Cardiac muscle cell (in vitro differentiated cells and primary cell): Measurements from ENCODE around the gene CAMSAP1. TPM values are rescaled to one million over a fixed set of nuclear protein-coding genes. Genes with fewer than 3 reads are reported as not detected.
A peak's percentile ranks its signal among the peaks of the same experiment; 100 is the strongest.

Experiments
- DNase-seq, 2 donors: peaks; one replicate each; pipeline versions ENCODE4 v3.0.0 to v3.0.0-alpha.2; 2010 to 2017; ENCODE audit warnings: low read depth in 1 of 2, low spot score in 1 of 2
- H3K27ac ChIP-seq: fragments of 200-600 bp; sonication (generic); 2 replicates; pipeline ENCODE4 v1.5.1; 2016
- H3K27me3 ChIP-seq: fragments of 200-600 bp; sonication (generic); 2 replicates; pipeline ENCODE4 v1.6.0; 2016; ENCODE audit warnings: control low read depth
- H3K36me3 ChIP-seq: fragments of 200-600 bp; sonication (generic); 2 replicates; pipeline ENCODE4 v1.5.1; 2016; ENCODE audit warnings: control low read depth
- H3K4me1 ChIP-seq: fragments of 200-600 bp; sonication (generic); 2 replicates; pipeline ENCODE4 v1.8.1; 2017; ENCODE audit warnings: low read depth, mild to moderate bottlenecking, mixed run types
- H3K4me3 ChIP-seq: fragments of 200-600 bp; sonication (generic); 2 replicates; pipeline ENCODE4 v1.5.1; 2016; ENCODE audit warnings: mild to moderate bottlenecking
- H3K9me3 ChIP-seq: fragments of 200-600 bp; sonication (generic); 2 replicates; pipeline ENCODE4 v1.5.1; 2017; ENCODE audit warnings: low read depth, mild to moderate bottlenecking, control low read depth
- CTCF ChIP-seq: IDR thresholded peaks from 2 replicates; pipeline ENCODE4 v1.5.1; 2012; ENCODE audit warnings: low read depth, mild to moderate bottlenecking, low read length
- polyA plus RNA-seq: library from polyadenylated mRNA; unstranded; fragments of >200 nt; fragmentation: Nextera tagmentation; extraction: Ambion mirVana; gene quantifications from 2 replicates; pipeline ENCODE4 v1.2.1, GENCODE V29; 2016
- total RNA-seq: library from RNA; depleted of rRNA; stranded (reverse); fragments of >200 nt; gene quantifications from 2 replicates; pipeline ENCODE4 v1.2.3, GENCODE V29; 2016

CAMSAP1 gene
- total and polyA plus RNA-seq, 2 experiments from 2014 or later, result 7.8 to 64.1 TPM

DNA sequence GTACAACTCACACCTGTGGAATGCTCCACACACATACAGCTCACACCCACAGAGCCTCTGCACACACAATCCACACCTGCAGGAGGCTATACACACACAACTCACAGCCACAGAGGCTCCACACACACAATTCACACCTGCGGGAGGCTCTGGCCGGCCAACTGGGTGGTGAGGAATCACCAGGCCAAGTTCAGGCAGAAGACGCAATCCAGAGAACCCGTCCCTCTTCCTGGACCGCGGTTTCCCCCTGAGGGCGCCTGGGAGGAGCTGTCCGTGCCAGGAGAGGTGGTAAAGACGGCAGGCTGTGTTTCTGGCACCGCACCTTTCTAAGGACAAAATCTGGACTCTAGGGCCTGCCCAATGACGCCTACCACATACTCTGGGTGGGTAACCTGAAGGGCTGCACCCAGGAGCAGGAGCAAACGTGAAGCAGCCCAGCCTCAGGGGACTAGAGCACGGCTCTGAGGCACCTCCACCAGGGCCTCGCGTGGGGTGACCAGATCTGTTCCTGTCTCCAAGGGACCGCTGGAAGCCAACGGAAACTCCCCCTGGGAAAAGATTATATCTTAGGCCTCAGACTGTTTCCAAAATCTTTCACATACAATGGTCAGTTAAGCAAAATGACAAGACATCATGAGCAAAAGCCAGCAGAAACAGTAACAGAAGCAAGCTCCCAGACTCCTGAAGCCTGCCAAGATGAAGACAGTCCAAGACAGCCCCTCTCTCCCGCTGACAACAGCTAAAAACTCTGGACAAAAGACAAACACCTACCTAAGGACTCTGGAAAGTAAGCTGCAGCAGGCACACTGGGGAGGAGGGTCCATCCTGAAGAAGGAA lies 16.9 kb downstream of the CAMSAP1 start:
- peak overlapping the region; percentile 28 for H3K27ac ChIP-seq
- peaks cover 39% of the 10 kb centered on the region for H3K4me1 ChIP-seq

GRCh38 chr9:135889564-135890189 lies 17.7 kb downstream of the CAMSAP1 start:
- Histone ChIP-seq H3K27me3 (no peaks in the 10 kb centered on the region), H3K27ac (no peak overlapping the region), H3K36me3 (no peaks in the 10 kb centered on the region), H3K4me1 (peaks cover 39% of the 10 kb centered on the region), H3K9me3 (no peaks in the 10 kb centered on the region), H3K4me3 (no peak overlapping the region)
- no peak for TF ChIP-seq CTCF
- DNase-seq, result no peak

More for the DNA sequence above, 16.9 kb downstream of the CAMSAP1 start:
- H3K9me3 ChIP-seq, result no peaks in the 10 kb centered on the region
- H3K27me3 ChIP-seq, result no peaks in the 10 kb centered on the region
- DNase-seq, result no peak
- H3K36me3 ChIP-seq, result no peaks in the 10 kb centered on the region
- no peak overlapping the region for H3K4me3 ChIP-seq
- no peak for TF ChIP-seq CTCF

GRCh38 chr9:135888766-135889394 lies 18.5 kb downstream of the CAMSAP1 start:
- Histone ChIP-seq H3K4me3 (no peak overlapping the region), H3K27me3 (no peaks in the 10 kb centered on the region), H3K36me3 (no peaks in the 10 kb centered on the region), H3K27ac (no peak overlapping the region), H3K9me3 (no peaks in the 10 kb centered on the region), H3K4me1 (peaks cover 39% of the 10 kb centered on the region)
- no peak for TF ChIP-seq CTCF
- DNase-seq, result no peak

DNA sequence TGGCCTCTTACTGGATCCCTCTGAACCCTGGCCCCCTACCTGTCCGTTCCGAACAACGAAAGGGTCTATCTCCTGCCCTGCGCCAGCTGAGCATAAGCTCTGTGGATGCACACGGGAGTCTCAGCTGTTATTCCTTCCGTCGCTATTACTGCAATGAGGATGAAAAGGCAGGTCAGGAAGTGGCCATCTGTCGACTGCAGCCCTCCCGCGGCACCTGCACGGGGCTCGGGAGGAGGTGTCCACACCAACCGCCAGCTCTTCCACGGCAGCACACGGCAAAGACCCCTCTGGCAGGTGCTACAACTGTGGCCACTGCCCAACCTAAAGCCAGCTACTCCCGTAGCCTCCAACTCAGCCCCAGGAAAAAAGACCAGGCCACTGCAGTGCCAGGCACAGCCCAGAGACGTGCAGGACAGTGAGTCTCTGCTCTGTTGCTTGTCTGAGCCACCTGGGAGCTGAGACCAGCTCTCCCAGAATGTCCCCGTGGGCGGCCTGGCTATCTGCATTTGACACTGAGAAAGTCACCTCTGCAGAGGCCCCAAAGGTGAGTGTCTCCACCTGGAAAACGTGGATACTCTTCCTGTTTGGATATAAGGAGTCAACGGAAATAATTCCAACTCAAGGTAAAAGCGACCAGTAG lies 19.1 kb downstream of the CAMSAP1 start:
- Histone ChIP-seq H3K4me3 (no peak overlapping the region), H3K27me3 (no peaks in the 10 kb centered on the region), H3K4me1 (peaks cover 39% of the 10 kb centered on the region), H3K9me3 (no peaks in the 10 kb centered on the region), H3K27ac (peak overlapping the region; percentile 74), H3K36me3 (no peaks in the 10 kb centered on the region)
- DNase-seq, result no peak
- TF ChIP-seq CTCF, result no peak

GRCh38 chr9:135887585-135888050 lies 19.7 kb downstream of the CAMSAP1 start:
- Histone ChIP-seq H3K4me3 (no peak overlapping the region), H3K4me1 (peaks cover 39% of the 10 kb centered on the region), H3K27me3 (no peaks in the 10 kb centered on the region), H3K36me3 (no peaks in the 10 kb centered on the region), H3K27ac (peak overlapping the region; percentile 74), H3K9me3 (no peaks in the 10 kb centered on the region)
- peak in 1 of 2 donors; percentile 28 for DNase-seq
- no peak for TF ChIP-seq CTCF
